ENCODE data around the gene TENM3.

Gene TENM3

DNA sequence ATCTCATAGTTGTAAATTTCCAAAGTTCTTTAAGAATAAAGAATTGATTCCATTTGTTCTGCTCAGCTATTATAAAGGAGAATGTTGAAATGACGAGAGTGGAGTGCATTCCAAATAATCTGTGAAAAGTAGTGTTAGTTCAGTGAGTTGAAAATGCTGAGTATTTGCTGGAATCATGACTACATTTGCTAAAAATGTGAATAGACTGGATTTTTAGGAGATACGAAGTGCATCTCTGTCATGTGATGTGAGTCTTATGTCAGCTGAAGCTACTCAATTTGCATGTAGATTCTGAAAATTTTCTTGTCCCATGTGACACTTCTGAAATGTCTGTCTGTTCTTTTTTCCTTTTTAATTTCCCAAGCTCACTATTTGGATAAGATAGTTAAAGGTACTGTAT, 468.0 kb downstream of the TENM3 start:
- no peaks in the 10 kb centered on the region for H3F3A ChIP-seq (ENCODE audit: insufficient read depth, low read length)
- TF ChIP-seq, protein P1, sequence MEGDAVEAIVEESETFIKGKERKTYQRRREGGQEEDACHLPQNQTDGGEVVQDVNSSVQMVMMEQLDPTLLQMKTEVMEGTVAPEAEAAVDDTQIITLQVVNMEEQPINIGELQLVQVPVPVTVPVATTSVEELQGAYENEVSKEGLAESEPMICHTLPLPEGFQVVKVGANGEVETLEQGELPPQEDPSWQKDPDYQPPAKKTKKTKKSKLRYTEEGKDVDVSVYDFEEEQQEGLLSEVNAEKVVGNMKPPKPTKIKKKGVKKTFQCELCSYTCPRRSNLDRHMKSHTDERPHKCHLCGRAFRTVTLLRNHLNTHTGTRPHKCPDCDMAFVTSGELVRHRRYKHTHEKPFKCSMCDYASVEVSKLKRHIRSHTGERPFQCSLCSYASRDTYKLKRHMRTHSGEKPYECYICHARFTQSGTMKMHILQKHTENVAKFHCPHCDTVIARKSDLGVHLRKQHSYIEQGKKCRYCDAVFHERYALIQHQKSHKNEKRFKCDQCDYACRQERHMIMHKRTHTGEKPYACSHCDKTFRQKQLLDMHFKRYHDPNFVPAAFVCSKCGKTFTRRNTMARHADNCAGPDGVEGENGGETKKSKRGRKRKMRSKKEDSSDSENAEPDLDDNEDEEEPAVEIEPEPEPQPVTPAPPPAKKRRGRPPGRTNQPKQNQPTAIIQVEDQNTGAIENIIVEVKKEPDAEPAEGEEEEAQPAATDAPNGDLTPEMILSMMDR (IDR thresholded peaks at IDR 0.05; ENCODE audit: low read length), result no peak
- TF ChIP-seq EZH2 (optimal IDR thresholded peaks at IDR 0.05; ENCODE audit: low read depth, low read length) (no peak), EZH2phosphoT487 (IDR thresholded peaks at IDR 0.05; ENCODE audit: low read length) (no peak)
- no peaks in the 10 kb centered on the region for H3K27me3 ChIP-seq (replicated peaks; ENCODE audit: insufficient read depth, low read length)
- no peak overlapping the region for H3K4me2 ChIP-seq (ENCODE audit: low read depth, low read length)
- no peak overlapping the region for H2AFZ ChIP-seq (ENCODE audit: low read length)
- no peak for DNase-seq
- no peak overlapping the region for H3K4me3 ChIP-seq (ENCODE audit: low read length)
- H3K27ac ChIP-seq (ENCODE audit: low read length), result no peak overlapping the region
- H3K79me2 ChIP-seq (ENCODE audit: low read length), result no peaks in the 10 kb centered on the region
- no peaks in the 10 kb centered on the region for H4K20me1 ChIP-seq (ENCODE audit: insufficient read depth, low read length)
- no peaks in the 10 kb centered on the region for H3K9me2 ChIP-seq (replicated peaks; ENCODE audit: insufficient read depth, low read length)
- H3K9ac ChIP-seq (ENCODE audit: low read length), result no peak overlapping the region
- no peaks in the 10 kb centered on the region for H3K9me3 ChIP-seq (replicated peaks; ENCODE audit: insufficient read depth, low read length)
- no peaks in the 10 kb centered on the region for H3K36me3 ChIP-seq (replicated peaks; ENCODE audit: insufficient read depth, low read length)
- no peaks in the 10 kb centered on the region for H3K4me1 ChIP-seq (ENCODE audit: low read length)

DNA sequence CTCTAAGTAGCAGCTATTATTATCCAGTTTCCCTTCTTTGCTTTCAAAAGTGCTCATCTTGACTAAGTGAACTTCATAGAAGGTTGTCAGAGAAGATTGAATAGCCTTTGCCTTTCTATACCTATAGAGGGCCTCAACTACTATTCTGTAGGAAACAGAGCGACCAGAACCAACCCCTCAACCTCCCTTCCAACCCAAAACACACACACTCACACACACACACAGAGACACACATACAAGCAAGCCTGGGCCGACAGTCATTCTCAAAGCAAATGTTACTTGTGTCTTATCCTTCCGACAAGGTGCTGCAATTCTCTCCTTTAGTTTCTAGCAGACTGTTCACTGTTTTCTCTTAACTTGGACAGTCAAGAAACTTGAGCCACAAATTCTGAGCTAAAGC, 472.3 kb downstream of the TENM3 start:
- H3K4me2 ChIP-seq (ENCODE audit: low read depth, low read length), result no peak overlapping the region
- no peaks in the 10 kb centered on the region for H3K9me3 ChIP-seq (replicated peaks; ENCODE audit: insufficient read depth, low read length)
- no peaks in the 10 kb centered on the region for H3F3A ChIP-seq (ENCODE audit: insufficient read depth, low read length)
- H3K9me2 ChIP-seq (replicated peaks; ENCODE audit: insufficient read depth, low read length), result no peaks in the 10 kb centered on the region
- H3K4me1 ChIP-seq (ENCODE audit: low read length), result no peaks in the 10 kb centered on the region
- no peaks in the 10 kb centered on the region for H3K79me2 ChIP-seq (ENCODE audit: low read length)
- no peaks in the 10 kb centered on the region for H4K20me1 ChIP-seq (ENCODE audit: insufficient read depth, low read length)
- H3K36me3 ChIP-seq (replicated peaks; ENCODE audit: insufficient read depth, low read length), result no peaks in the 10 kb centered on the region
- no peak overlapping the region for H3K9ac ChIP-seq (ENCODE audit: low read length)
- TF ChIP-seq, protein P1 (IDR thresholded peaks at IDR 0.05; ENCODE audit: low read length), result no peak
- no peak for TF ChIP-seq EZH2phosphoT487 (IDR thresholded peaks at IDR 0.05; ENCODE audit: low read length)
- no peak for TF ChIP-seq EZH2 (optimal IDR thresholded peaks at IDR 0.05; ENCODE audit: low read depth, low read length)
- no peaks in the 10 kb centered on the region for H3K27me3 ChIP-seq (replicated peaks; ENCODE audit: insufficient read depth, low read length)
- no peak overlapping the region for H2AFZ ChIP-seq (ENCODE audit: low read length)
- DNase-seq, result no peak
- no peak overlapping the region for H3K27ac ChIP-seq (ENCODE audit: low read length)
- no peak overlapping the region for H3K4me3 ChIP-seq (ENCODE audit: low read length)

DNA sequence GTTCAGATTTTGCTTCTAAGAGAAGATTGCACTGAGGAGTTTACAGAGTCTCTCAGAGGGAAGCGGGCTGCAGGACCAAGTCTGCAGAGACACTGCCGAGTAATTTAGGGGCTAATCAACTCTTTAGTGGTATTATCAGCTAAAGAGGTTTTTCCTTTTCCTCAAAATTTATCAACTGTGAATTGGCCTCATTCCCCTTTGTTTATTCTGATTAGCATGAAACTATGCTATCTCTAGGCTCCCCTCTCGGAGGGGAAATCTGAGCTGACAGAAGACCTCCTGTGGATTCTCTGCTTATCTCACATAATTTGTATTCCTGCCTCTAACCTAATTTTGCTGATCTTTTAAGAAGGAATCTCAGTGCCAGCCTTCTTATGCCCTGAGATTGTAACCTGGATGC, 473.0 kb downstream of the TENM3 start:
- no peak for DNase-seq
- Histone ChIP-seq H3K4me3 (ENCODE audit: low read length) (no peak overlapping the region), H4K20me1 (ENCODE audit: insufficient read depth, low read length) (no peaks in the 10 kb centered on the region), H3K36me3 (replicated peaks; ENCODE audit: insufficient read depth, low read length) (no peaks in the 10 kb centered on the region), H3K4me1 (ENCODE audit: low read length) (no peaks in the 10 kb centered on the region), H3K27me3 (replicated peaks; ENCODE audit: insufficient read depth, low read length) (no peaks in the 10 kb centered on the region), H3K9me2 (replicated peaks; ENCODE audit: insufficient read depth, low read length) (no peaks in the 10 kb centered on the region), H3K4me2 (ENCODE audit: low read depth, low read length) (no peak overlapping the region), H3F3A (ENCODE audit: insufficient read depth, low read length) (no peaks in the 10 kb centered on the region), H3K9me3 (replicated peaks; ENCODE audit: insufficient read depth, low read length) (no peaks in the 10 kb centered on the region), H3K27ac (ENCODE audit: low read length) (no peak overlapping the region), H3K9ac (ENCODE audit: low read length) (no peak overlapping the region), H2AFZ (ENCODE audit: low read length) (no peak overlapping the region), H3K79me2 (ENCODE audit: low read length) (no peaks in the 10 kb centered on the region)
- TF ChIP-seq EZH2phosphoT487 (IDR thresholded peaks at IDR 0.05; ENCODE audit: low read length) (no peak), EZH2 (optimal IDR thresholded peaks at IDR 0.05; ENCODE audit: low read depth, low read length) (no peak)
- TF ChIP-seq, protein P1 (IDR thresholded peaks at IDR 0.05; ENCODE audit: low read length), result no peak

All from MM.1S (cell line).